Neural crest cell (in vitro differentiated cells): Measurements from ENCODE around the gene LIN7A. TPM values are rescaled to one million over a fixed set of nuclear protein-coding genes. Genes with fewer than 3 reads are reported as not detected.

Experiments used
- DNase-seq: peaks from one replicate; pipeline ENCODE4 v3.0.0; 2021; ENCODE audit warnings: low read depth, mixed read lengths, low spot score
- H3K27ac Mint-ChIP-seq: one replicate; pipeline ENCODE4 v1.8.0; 2021; ENCODE audit warnings: mild to moderate bottlenecking, mixed read lengths; ENCODE audit not compliant: unreplicated experiment
- H3K27me3 Mint-ChIP-seq: 2 replicates; pipeline ENCODE4 v1.8.0; 2021; ENCODE audit warnings: low read depth, mild to moderate bottlenecking, mixed read lengths
- H3K36me3 Mint-ChIP-seq: 2 replicates; pipeline ENCODE4 v1.8.0; 2021; ENCODE audit warnings: low read depth, mild to moderate bottlenecking, mixed read lengths
- H3K4me1 Mint-ChIP-seq: 2 replicates; pipeline ENCODE4 v1.8.0; 2021; ENCODE audit warnings: mixed read lengths
- H3K4me3 Mint-ChIP-seq: one replicate; pipeline ENCODE4 v1.8.0; 2021; ENCODE audit warnings: mild to moderate bottlenecking, mixed read lengths
- H3K9me3 Mint-ChIP-seq: 2 replicates; pipeline ENCODE4 v1.8.0; 2021; ENCODE audit warnings: mixed read lengths
- CTCF ChIP-seq: fragments of 200-600 bp; sonication (generic); conservative IDR thresholded peaks from 2 replicates; pipeline ENCODE4 v1.5.0; 2021; ENCODE audit warnings: antibody characterized with exemption, mild to moderate bottlenecking
- total RNA-seq: library from RNA; stranded (reverse); gene quantifications from 2 replicates; pipeline ENCODE4 v1.2.1, GENCODE V29; 2021

Gene LIN7A
- total RNA-seq, 1 donor from 2014 or later = 5.8 TPM

GRCh38 chr12:80763874-80764273 is 173.9 kb downstream of the LIN7A start:
- H3K9me3 Mint-ChIP-seq = no peaks in the 10 kb centered on the region
- peak; percentile 15 for DNase-seq
- H3K4me3 Mint-ChIP-seq = no peak overlapping the region
- no peak overlapping the region for H3K27ac Mint-ChIP-seq
- H3K4me1 Mint-ChIP-seq = peaks cover 14% of the 10 kb centered on the region
- peak; percentile 87 for TF ChIP-seq CTCF
- no peaks in the 10 kb centered on the region for H3K36me3 Mint-ChIP-seq
- H3K27me3 Mint-ChIP-seq = no peaks in the 10 kb centered on the region

- H3K9me3 Mint-ChIP-seq = no peaks in the 10 kb centered on the region
- no peaks in the 10 kb centered on the region for H3K36me3 Mint-ChIP-seq
- no peak for TF ChIP-seq CTCF
- H3K4me3 Mint-ChIP-seq = no peak overlapping the region
- H3K27me3 Mint-ChIP-seq = no peaks in the 10 kb centered on the region
- DNase-seq = no peak
- H3K27ac Mint-ChIP-seq = no peak overlapping the region
- H3K4me1 Mint-ChIP-seq = peaks cover 9% of the 10 kb centered on the region
Observed at GRCh38 chr12:80761838-80762237, 175.9 kb downstream of the LIN7A start.

- H3K4me3 Mint-ChIP-seq = no peak overlapping the region
- no peaks in the 10 kb centered on the region for H3K36me3 Mint-ChIP-seq
- H3K27me3 Mint-ChIP-seq = no peaks in the 10 kb centered on the region
- no peaks in the 10 kb centered on the region for H3K4me1 Mint-ChIP-seq
- no peaks in the 10 kb centered on the region for H3K9me3 Mint-ChIP-seq
- TF ChIP-seq CTCF = no peak
- H3K27ac Mint-ChIP-seq = no peak overlapping the region
- DNase-seq = no peak
Observed at GRCh38 chr12:80756875-80757274, 180.9 kb downstream of the LIN7A start.

- DNase-seq = no peak
- no peaks in the 10 kb centered on the region for H3K9me3 Mint-ChIP-seq
- H3K4me3 Mint-ChIP-seq = no peak overlapping the region
- H3K27me3 Mint-ChIP-seq = no peaks in the 10 kb centered on the region
- no peaks in the 10 kb centered on the region for H3K36me3 Mint-ChIP-seq
- no peak for TF ChIP-seq CTCF
- H3K27ac Mint-ChIP-seq = no peak overlapping the region
- no peaks in the 10 kb centered on the region for H3K4me1 Mint-ChIP-seq
Observed at GRCh38 chr12:80754274-80754673, 183.5 kb downstream of the LIN7A start.

- Mint-ChIP-seq H3K27me3 (no peaks in the 10 kb centered on the region), H3K4me3 (no peak overlapping the region), H3K9me3 (no peaks in the 10 kb centered on the region), H3K36me3 (no peaks in the 10 kb centered on the region), H3K4me1 (peaks cover 4% of the 10 kb centered on the region), H3K27ac (no peak overlapping the region)
- no peak for TF ChIP-seq CTCF
- no peak for DNase-seq
Observed at GRCh38 chr12:80752464-80752863, 185.3 kb downstream of the LIN7A start.

GRCh38 chr12:80749456-80749855 is 188.3 kb downstream of the LIN7A start:
- Mint-ChIP-seq H3K36me3 (no peaks in the 10 kb centered on the region), H3K9me3 (no peaks in the 10 kb centered on the region), H3K27ac (no peak overlapping the region), H3K27me3 (no peaks in the 10 kb centered on the region), H3K4me1 (peaks cover 4% of the 10 kb centered on the region), H3K4me3 (no peak overlapping the region)
- no peak for TF ChIP-seq CTCF
- no peak for DNase-seq
